Suprapubic skin (tissue), 4 donors: Measurements from ENCODE around the gene PTPN14.

Source experiments
- EP300 ChIP-seq: sonication (generic); formaldehyde crosslinking; IDR thresholded peaks from one replicate; pipeline ENCODE4 v1.6.1; 2017; ENCODE audit warnings: antibody characterized with exemption
- POLR2A ChIP-seq, 2 donors: fragments of 450-650 bp; IDR thresholded peaks; one replicate each; pipeline ENCODE4 v1.6.1; 2017; ENCODE audit warnings: antibody characterized with exemption in 2 of 2, mild to moderate bottlenecking in 2 of 2, moderate library complexity in 2 of 2
- POLR2AphosphoS5 ChIP-seq, 3 donors: sonication (generic); formaldehyde crosslinking; IDR thresholded peaks; one replicate each; pipeline ENCODE4 v1.6.1; 2017; ENCODE audit warnings: antibody characterized with exemption in 3 of 3
- TF ChIP-seq, protein P1 (sequence below), 2 donors: fragments of 200-600 bp in 1 of 2; fragments of 450-650 bp in 1 of 2; sonication (generic) in 1 of 2; IDR thresholded peaks; one replicate each; pipeline ENCODE4 v1.5.1; 2016 to 2019; ENCODE audit warnings: antibody characterized with exemption in 2 of 2, mild to moderate bottlenecking in 1 of 2, moderate library complexity in 1 of 2

- TF ChIP-seq, protein P1, sequence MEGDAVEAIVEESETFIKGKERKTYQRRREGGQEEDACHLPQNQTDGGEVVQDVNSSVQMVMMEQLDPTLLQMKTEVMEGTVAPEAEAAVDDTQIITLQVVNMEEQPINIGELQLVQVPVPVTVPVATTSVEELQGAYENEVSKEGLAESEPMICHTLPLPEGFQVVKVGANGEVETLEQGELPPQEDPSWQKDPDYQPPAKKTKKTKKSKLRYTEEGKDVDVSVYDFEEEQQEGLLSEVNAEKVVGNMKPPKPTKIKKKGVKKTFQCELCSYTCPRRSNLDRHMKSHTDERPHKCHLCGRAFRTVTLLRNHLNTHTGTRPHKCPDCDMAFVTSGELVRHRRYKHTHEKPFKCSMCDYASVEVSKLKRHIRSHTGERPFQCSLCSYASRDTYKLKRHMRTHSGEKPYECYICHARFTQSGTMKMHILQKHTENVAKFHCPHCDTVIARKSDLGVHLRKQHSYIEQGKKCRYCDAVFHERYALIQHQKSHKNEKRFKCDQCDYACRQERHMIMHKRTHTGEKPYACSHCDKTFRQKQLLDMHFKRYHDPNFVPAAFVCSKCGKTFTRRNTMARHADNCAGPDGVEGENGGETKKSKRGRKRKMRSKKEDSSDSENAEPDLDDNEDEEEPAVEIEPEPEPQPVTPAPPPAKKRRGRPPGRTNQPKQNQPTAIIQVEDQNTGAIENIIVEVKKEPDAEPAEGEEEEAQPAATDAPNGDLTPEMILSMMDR (IDR thresholded peaks at IDR 0.05) = no peak
- TF ChIP-seq POLR2AphosphoS5 (IDR thresholded peaks at IDR 0.05) = no peak
- no peak for TF ChIP-seq POLR2A (IDR thresholded peaks at IDR 0.05)
- TF ChIP-seq EP300 = no peak
Observed at GRCh38 chr1:214545293-214545692, 6.1 kb downstream of the PTPN14 start.
